ENCODE data around the gene JMJD8.

Gene JMJD8

DNA sequence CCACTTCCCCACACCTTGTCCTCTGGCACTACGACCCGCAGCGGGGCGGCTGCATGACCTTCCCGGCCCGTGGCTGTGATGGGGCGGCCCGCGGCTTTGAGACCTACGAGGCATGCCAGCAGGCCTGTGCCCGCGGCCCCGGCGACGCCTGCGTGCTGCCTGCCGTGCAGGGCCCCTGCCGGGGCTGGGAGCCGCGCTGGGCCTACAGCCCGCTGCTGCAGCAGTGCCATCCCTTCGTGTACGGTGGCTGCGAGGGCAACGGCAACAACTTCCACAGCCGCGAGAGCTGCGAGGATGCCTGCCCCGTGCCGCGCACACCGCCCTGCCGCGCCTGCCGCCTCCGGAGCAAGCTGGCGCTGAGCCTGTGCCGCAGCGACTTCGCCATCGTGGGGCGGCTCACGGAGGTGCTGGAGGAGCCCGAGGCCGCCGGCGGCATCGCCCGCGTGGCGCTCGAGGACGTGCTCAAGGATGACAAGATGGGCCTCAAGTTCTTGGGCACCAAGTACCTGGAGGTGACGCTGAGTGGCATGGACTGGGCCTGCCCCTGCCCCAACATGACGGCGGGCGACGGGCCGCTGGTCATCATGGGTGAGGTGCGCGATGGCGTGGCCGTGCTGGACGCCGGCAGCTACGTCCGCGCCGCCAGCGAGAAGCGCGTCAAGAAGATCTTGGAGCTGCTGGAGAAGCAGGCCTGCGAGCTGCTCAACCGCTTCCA is 50.6 kb downstream of the JMJD8 start:
- H3K4me3 ChIP-seq (ENCODE audit: control insufficient read depth, low read depth, low read length): no peak overlapping the region
- TF ChIP-seq, protein P1, sequence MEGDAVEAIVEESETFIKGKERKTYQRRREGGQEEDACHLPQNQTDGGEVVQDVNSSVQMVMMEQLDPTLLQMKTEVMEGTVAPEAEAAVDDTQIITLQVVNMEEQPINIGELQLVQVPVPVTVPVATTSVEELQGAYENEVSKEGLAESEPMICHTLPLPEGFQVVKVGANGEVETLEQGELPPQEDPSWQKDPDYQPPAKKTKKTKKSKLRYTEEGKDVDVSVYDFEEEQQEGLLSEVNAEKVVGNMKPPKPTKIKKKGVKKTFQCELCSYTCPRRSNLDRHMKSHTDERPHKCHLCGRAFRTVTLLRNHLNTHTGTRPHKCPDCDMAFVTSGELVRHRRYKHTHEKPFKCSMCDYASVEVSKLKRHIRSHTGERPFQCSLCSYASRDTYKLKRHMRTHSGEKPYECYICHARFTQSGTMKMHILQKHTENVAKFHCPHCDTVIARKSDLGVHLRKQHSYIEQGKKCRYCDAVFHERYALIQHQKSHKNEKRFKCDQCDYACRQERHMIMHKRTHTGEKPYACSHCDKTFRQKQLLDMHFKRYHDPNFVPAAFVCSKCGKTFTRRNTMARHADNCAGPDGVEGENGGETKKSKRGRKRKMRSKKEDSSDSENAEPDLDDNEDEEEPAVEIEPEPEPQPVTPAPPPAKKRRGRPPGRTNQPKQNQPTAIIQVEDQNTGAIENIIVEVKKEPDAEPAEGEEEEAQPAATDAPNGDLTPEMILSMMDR (conservative IDR thresholded peaks at IDR 0.05; ENCODE audit: control insufficient read depth, insufficient read depth, low read depth, low read length): no peak
- no peak for DNase-seq (ENCODE audit: low read depth)

DNA sequence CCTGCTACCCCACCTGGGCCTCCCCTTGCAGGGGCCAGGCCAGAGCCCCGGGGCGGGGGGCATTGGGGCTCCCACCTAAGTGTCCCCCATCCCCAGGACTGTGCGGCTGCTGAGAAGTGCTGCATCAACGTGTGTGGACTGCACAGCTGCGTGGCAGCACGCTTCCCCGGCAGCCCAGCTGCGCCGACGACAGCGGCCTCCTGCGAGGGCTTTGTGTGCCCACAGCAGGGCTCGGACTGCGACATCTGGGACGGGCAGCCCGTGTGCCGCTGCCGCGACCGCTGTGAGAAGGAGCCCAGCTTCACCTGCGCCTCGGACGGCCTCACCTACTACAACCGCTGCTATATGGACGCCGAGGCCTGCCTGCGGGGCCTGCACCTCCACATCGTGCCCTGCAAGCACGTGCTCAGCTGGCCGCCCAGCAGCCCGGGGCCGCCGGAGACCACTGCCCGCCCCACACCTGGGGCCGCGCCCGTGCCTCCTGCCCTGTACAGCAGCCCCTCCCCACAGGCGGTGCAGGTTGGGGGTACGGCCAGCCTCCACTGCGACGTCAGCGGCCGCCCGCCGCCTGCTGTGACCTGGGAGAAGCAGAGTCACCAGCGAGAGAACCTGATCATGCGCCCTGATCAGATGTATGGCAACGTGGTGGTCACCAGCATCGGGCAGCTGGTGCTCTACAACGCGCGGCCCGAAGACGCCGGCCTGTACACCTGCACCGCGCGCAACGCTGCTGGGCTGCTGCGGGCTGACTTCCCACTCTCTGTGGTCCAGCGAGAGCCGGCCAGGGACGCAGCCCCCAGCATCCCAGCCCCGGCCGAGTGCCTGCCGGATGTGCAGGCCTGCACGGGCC is 51.4 kb downstream of the JMJD8 start:
- H3K4me3 ChIP-seq (ENCODE audit: control insufficient read depth, low read depth, low read length): no peak overlapping the region
- TF ChIP-seq, protein P1 (conservative IDR thresholded peaks at IDR 0.05; ENCODE audit: control insufficient read depth, insufficient read depth, low read depth, low read length): no peak
- no peak for DNase-seq (ENCODE audit: low read depth)

DNA sequence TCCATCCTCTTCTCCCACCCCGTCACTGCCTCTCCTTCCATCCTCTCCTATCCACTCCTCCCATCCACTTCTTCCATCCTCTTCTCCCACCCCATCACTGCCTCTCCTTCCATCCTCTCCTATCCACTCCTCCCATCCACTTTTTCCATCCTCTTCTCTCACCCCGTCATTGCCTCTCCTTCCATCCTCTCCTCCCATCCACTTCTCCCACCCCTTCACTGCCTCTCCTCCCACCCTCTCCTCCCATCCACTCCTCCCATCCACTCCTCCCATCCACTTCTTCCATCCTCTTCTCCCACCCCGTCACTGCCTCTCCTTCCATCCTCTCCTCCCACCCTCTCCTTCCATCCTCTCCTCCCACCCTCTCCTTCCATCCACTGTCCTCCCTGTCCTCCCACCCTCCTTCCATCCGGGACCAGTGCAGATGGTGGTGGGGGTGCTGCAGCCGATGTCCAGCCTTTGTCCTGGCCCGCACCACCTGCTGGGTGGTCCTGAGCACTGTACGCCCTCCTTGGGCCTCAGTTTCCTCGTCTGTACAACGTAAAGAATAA is 52.3 kb downstream of the JMJD8 start:
- no peak overlapping the region for H3K4me3 ChIP-seq (ENCODE audit: control insufficient read depth, low read depth, low read length)
- TF ChIP-seq, protein P1 (conservative IDR thresholded peaks at IDR 0.05; ENCODE audit: control insufficient read depth, insufficient read depth, low read depth, low read length): no peak
- no peak for DNase-seq (ENCODE audit: low read depth)
